A673 (cell line): Measurements from ENCODE around the gene FAM83G. TPM values are rescaled to one million over a fixed set of nuclear protein-coding genes. Genes with fewer than 3 reads are reported as not detected.

ENCODE experiments used
- BruUV-seq: library from RNA; stranded (reverse); fragments of 400-500 nt; replicated peaks from 2 replicates; lab custom pipeline; 2021; lab: Mats Ljungman, UMichigan
- CTCF ChIA-PET: fragments of 300-600 bp; sonication (Branson Sonifier 250); formaldehyde crosslinking; loops from one replicate; lab custom pipeline; 2022; ENCODE audit warnings: antibody characterized with exemption; lab: Charles Lee
- POLR2A ChIA-PET: fragments of 300-600 bp; sonication (Branson Sonifier 250); formaldehyde crosslinking; loops from one replicate; lab custom pipeline; 2022; ENCODE audit warnings: antibody characterized with exemption; ENCODE audit not compliant: low non-redundant PET; lab: Charles Lee
- DNase-seq: peaks from one replicate; pipeline ENCODE4 v3.0.0-alpha.2; 2015; ENCODE audit warnings: low spot score
- H3K27ac ChIP-seq: fragments of 200-600 bp; sonication (generic); 2 replicates; pipeline ENCODE4 v1.5.1; 2016; ENCODE audit warnings: mixed run types, low read depth, mild to moderate bottlenecking, mixed read lengths, antibody characterized with exemption, low read length; ENCODE audit not compliant: poor library complexity, severe bottlenecking
- H3K27me3 ChIP-seq: fragments of 200-600 bp; sonication (generic); replicated peaks from 2 replicates; pipeline ENCODE4 v1.6.1; 2017; ENCODE audit warnings: mixed run types, low read depth, mild to moderate bottlenecking, mixed read lengths, antibody characterized with exemption, low read length; ENCODE audit not compliant: insufficient read depth, poor library complexity
- H3K36me3 ChIP-seq: fragments of 200-600 bp; sonication (generic); 2 replicates; pipeline ENCODE4 v1.6.1; 2016; ENCODE audit warnings: mixed run types, mild to moderate bottlenecking, mixed read lengths, antibody characterized with exemption, low read length; ENCODE audit not compliant: insufficient read depth, poor library complexity, severe bottlenecking
- H3K4me1 ChIP-seq: fragments of 200-600 bp; sonication (generic); 2 replicates; pipeline ENCODE4 v1.6.1; 2017; ENCODE audit warnings: mixed run types, mild to moderate bottlenecking, mixed read lengths, antibody characterized with exemption, low read length; ENCODE audit not compliant: insufficient read depth, poor library complexity, severe bottlenecking
- H3K4me3 ChIP-seq: fragments of 200-600 bp; sonication (generic); 2 replicates; pipeline ENCODE4 v1.5.1; 2016; ENCODE audit warnings: low read depth, mixed run types, mild to moderate bottlenecking, mixed read lengths, low read length; ENCODE audit not compliant: poor library complexity, severe bottlenecking
- H3K9me3 ChIP-seq: fragments of 200-600 bp; sonication (generic); 2 replicates; pipeline ENCODE4 v1.6.1; 2016; ENCODE audit warnings: mixed run types, low read depth, mild to moderate bottlenecking, mixed read lengths, antibody characterized with exemption, low read length; ENCODE audit not compliant: poor library complexity, severe bottlenecking
- CTCF ChIP-seq: fragments of 300-800, 200-600 bp; sonication (generic); conservative IDR thresholded peaks from 2 replicates; pipeline ENCODE4 v1.5.1; 2017; ENCODE audit warnings: low read depth, mild to moderate bottlenecking, antibody characterized with exemption, low read length, moderate library complexity, mixed read lengths
- EZH2 ChIP-seq: fragments of 200-600 bp; sonication (generic); IDR thresholded peaks from 2 replicates; pipeline ENCODE4 v1.6.1; 2017; ENCODE audit warnings: borderline replicate concordance, low read depth, mild to moderate bottlenecking, mixed read lengths, antibody characterized with exemption, low read length; ENCODE audit not compliant: poor library complexity, severe bottlenecking
- intact Hi-C: fragments of 100-400 bp; cut with micrococcal nuclease; formaldehyde crosslinking; loops from one replicate; pipeline ENCODE4 v1.10.0; 2022; ENCODE audit not compliant: unreplicated experiment
- total RNA-seq: library from RNA; stranded (reverse); gene quantifications from 2 replicates; pipeline ENCODE4 v1.2.3, GENCODE V29; 2021

FAM83G gene
- total RNA-seq, 1 experiment from 2014 or later: 12.4 TPM

DNA sequence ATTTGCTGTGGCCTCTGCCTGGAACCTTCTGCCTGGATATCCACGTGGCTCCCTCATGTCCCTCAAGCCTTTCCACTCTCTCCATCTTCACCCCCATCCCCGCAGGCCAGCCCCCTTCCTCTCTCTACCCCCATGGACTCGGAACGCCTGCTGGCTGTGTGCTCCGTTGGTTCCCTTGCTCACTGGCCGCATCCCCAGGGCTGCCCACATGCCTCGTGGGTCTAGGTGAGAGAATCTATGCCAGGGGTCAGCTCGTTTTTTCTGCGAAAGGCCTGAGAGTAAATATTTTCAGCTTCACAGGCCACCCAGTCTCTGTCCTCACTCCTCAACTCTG lies 40.6 kb downstream of the FAM83G start:
- no peak for DNase-seq
- no peaks in the 10 kb centered on the region for H3K9me3 ChIP-seq
- intact Hi-C loops: no loop called here
- no peak for TF ChIP-seq EZH2
- no peak for TF ChIP-seq CTCF
- BruUV-seq: no TSS peak
- ChIA-PET CTCF (no interaction called here), POLR2A (no interaction called here)
- no peaks in the 10 kb centered on the region for H3K36me3 ChIP-seq
- H3K27me3 ChIP-seq: no peaks in the 10 kb centered on the region
- H3K4me1 ChIP-seq: peaks cover 6% of the 10 kb centered on the region
- no peak overlapping the region for H3K4me3 ChIP-seq
- no peak overlapping the region for H3K27ac ChIP-seq

GRCh38 chr17:18963126-18964017 lies 41.2 kb downstream of the FAM83G start:
- CTCF ChIA-PET: no interaction called here
- Histone ChIP-seq H3K27ac (no peak overlapping the region), H3K4me1 (peaks cover 6% of the 10 kb centered on the region), H3K9me3 (no peaks in the 10 kb centered on the region), H3K4me3 (no peak overlapping the region), H3K27me3 (no peaks in the 10 kb centered on the region), H3K36me3 (no peaks in the 10 kb centered on the region)
- no TSS peak for BruUV-seq
- TF ChIP-seq EZH2: no peak
- TF ChIP-seq CTCF: no peak
- intact Hi-C loops: no loop called here
- POLR2A ChIA-PET: no interaction called here
- no peak for DNase-seq

GRCh38 chr17:18962494-18962815 lies 42.1 kb downstream of the FAM83G start:
- H3K27ac ChIP-seq: no peak overlapping the region
- no peaks in the 10 kb centered on the region for H3K36me3 ChIP-seq
- CTCF ChIA-PET: no interaction called here
- no peak overlapping the region for H3K4me3 ChIP-seq
- POLR2A ChIA-PET: no interaction called here
- peaks cover 2% of the 10 kb centered on the region for H3K4me1 ChIP-seq
- no peaks in the 10 kb centered on the region for H3K27me3 ChIP-seq
- no TSS peak for BruUV-seq
- no peaks in the 10 kb centered on the region for H3K9me3 ChIP-seq
- DNase-seq: no peak
- intact Hi-C loops: no loop called here
- TF ChIP-seq EZH2 (no peak), CTCF (no peak)
